ENCODE results near the gene TCF7L1. TPM values are rescaled to one million over a fixed set of nuclear protein-coding genes. Genes with fewer than 3 reads are reported as not detected.

Gene TCF7L1
- total RNA-seq, 4 donors from 2014 or later: 0.29 to 4.0 (median 1.3) TPM

DNA sequence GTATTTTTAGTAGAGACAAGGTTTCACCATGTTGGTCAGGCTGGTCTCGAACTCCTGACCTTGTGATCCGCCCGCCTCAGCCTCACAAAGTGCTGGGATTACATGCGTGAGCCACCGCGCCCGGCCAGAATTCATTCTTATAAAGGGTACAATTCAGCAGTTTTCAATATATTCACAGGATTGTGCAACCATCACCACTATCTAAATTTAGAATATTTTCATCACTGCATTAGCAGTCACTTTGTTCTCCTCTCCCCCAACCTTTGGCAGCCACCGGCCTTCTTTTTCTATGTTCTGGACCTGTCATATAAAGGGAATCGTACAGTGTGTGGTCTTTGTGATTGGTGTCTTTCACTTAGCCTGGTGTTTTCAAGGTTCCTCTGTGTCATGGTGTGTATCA is 40.7 kb downstream of the TCF7L1 start:
- peaks cover 0 to 27% (median 2%) of the 10 kb centered on the region in 3 donors for H3K4me1 ChIP-seq
- intact Hi-C loops (cut with DNase I): no loop called here
- WGBS, 2 donors: 81 to 91% methylated on average over 9 of the region's 9 CpGs
- no peak overlapping the region for H3K27ac ChIP-seq
- no peak for DNase-seq
- no peak overlapping the region for H3K4me3 ChIP-seq
- H3K36me3 ChIP-seq: no peaks in the 10 kb centered on the region
- no peaks in the 10 kb centered on the region for H3K27me3 ChIP-seq
- H3K9me3 ChIP-seq: no peaks in the 10 kb centered on the region
- TF ChIP-seq, protein P1, sequence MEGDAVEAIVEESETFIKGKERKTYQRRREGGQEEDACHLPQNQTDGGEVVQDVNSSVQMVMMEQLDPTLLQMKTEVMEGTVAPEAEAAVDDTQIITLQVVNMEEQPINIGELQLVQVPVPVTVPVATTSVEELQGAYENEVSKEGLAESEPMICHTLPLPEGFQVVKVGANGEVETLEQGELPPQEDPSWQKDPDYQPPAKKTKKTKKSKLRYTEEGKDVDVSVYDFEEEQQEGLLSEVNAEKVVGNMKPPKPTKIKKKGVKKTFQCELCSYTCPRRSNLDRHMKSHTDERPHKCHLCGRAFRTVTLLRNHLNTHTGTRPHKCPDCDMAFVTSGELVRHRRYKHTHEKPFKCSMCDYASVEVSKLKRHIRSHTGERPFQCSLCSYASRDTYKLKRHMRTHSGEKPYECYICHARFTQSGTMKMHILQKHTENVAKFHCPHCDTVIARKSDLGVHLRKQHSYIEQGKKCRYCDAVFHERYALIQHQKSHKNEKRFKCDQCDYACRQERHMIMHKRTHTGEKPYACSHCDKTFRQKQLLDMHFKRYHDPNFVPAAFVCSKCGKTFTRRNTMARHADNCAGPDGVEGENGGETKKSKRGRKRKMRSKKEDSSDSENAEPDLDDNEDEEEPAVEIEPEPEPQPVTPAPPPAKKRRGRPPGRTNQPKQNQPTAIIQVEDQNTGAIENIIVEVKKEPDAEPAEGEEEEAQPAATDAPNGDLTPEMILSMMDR (IDR thresholded peaks at IDR 0.05): no peak
- no peak for TF ChIP-seq POLR2A (IDR thresholded peaks at IDR 0.05)

DNA sequence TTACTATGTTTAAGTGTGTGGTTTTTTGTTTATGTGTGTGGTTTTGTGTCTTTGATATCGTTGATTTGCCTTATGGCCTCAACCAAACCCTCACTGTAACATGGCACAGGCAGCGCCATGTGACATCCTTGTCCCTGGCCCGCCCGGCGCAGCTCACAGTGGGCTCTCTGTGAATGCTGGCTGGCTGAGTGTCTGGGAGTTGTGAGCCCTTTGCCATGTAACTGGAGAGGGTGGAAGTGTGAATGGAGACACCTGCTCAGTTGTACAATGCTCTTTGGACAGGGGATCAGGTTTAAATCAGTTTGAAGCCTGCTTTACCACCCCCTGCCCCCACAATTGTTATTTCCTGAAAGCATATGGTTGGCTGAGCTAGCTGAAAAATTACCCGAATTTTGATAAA is 41.8 kb downstream of the TCF7L1 start:
- no peak overlapping the region for H3K4me3 ChIP-seq
- WGBS, 2 donors: 84 to 90% methylated on average over 3 to 6 of the region's 6 CpGs
- H3K27me3 ChIP-seq: no peaks in the 10 kb centered on the region
- TF ChIP-seq, protein P1 (IDR thresholded peaks at IDR 0.05): no peak
- no peaks in the 10 kb centered on the region for H3K36me3 ChIP-seq
- no peak for DNase-seq
- peaks cover 0 to 37% (median 8%) of the 10 kb centered on the region in 3 donors for H3K4me1 ChIP-seq
- intact Hi-C loops (cut with DNase I): no loop called here
- no peaks in the 10 kb centered on the region for H3K9me3 ChIP-seq
- peak overlapping the region in 2 of 4 donors; percentile 7 to 33 for H3K27ac ChIP-seq

DNA sequence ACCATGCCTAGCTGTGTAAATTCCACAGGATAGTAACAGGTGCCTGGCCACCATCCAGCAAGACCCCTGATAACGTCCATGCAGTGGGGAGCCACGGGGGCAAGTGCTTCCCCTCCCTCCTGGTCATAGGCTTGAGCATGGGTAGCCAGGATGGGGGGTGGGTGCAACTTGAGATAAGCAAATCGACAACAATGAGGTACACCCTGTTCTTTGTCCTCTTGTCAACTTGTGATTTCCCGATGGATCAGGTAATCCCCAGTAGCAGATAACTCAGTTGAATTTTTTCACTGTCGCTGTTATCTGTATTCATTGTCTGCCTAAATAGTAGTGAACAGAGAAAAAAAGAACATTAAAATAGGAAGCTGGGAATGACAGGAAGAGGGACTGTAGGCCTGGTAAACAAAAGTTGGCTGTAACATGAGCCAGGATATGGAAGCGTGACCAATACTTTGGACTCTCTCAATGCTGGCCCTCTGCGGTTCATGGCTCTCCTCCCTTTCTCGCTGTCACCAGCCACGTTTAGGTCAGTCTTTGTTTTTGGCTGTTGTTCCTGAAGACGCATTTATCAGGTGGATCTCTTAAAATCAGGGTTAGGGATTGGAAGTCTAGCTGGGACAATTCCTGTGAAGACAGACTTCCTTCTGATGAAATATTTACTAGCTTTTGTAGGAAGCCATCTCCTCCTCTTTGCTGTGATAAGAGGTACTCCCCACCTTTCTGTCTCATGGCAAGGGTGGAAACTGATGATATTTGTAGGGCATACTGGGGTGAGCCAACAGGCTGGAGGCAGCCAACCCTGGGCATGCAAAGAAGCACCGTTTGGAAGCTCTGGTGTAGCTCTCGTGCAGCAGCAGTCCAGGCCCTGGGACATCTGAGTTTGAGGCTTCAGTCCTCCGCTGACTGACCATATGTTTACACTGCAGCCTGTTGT is 42.4 kb downstream of the TCF7L1 start:
- Histone ChIP-seq H3K27me3 (no peaks in the 10 kb centered on the region), H3K9me3 (no peaks in the 10 kb centered on the region), H3K36me3 (no peaks in the 10 kb centered on the region), H3K27ac (peak overlapping the region in 2 of 4 donors; percentile 1 to 33), H3K4me3 (no peak overlapping the region), H3K4me1 (peaks cover 0 to 44% (median 8%) of the 10 kb centered on the region in 3 donors)
- intact Hi-C loops (cut with DNase I): no loop called here
- WGBS, 2 donors: 51 to 57% methylated on average over 12 of the region's 13 CpGs
- TF ChIP-seq, protein P1 (IDR thresholded peaks at IDR 0.05): no peak
- TF ChIP-seq POLR2A (IDR thresholded peaks at IDR 0.05): no peak
- no peak for DNase-seq

DNA sequence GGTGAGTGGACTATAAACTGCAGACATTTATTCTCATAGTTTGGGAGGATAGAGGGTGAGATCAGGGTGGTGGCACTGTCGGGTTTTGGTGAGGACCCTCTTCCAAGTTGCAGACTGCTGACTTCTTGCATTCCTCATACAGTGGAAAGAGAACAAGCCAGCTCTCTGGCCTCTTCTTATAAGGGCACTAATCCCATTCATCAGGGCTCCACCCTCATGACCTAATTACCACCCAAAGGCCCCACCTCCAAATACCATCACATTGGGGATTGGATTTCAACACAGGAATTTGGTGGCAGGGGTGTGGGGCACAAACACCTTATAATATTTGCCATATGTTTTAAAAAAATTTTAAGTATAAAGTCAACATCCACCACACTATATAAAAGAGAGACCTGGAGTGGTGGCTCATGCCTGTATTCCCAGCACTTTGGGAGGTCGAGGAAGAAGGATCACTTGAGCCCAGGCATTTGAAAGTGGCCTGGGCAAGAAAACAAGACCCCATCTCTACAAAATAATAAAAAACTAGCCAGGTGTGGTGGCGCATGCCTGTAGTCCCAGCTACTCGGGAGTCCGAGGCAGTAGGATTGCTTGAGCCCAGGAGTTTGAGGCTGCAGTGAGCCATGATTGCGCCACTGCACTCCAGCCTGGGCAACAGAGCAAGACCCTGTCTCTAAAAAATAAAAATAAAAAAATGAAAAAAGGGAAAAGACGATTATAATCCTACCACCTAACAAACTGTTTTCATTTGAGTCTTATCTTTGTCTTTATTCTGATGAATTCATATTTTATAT is 44.0 kb downstream of the TCF7L1 start:
- Histone ChIP-seq H3K9me3 (no peaks in the 10 kb centered on the region), H3K36me3 (no peaks in the 10 kb centered on the region), H3K27ac (no peak overlapping the region), H3K27me3 (no peaks in the 10 kb centered on the region), H3K4me1 (peaks cover 0 to 57% (median 14%) of the 10 kb centered on the region in 3 donors), H3K4me3 (no peak overlapping the region)
- intact Hi-C loops (cut with DNase I): no loop called here
- TF ChIP-seq, protein P1 (IDR thresholded peaks at IDR 0.05): no peak
- TF ChIP-seq POLR2A (IDR thresholded peaks at IDR 0.05): no peak
- 86% methylated on average over 7 of the region's 7 CpGs for WGBS, 2 donors
- no peak for DNase-seq

DNA sequence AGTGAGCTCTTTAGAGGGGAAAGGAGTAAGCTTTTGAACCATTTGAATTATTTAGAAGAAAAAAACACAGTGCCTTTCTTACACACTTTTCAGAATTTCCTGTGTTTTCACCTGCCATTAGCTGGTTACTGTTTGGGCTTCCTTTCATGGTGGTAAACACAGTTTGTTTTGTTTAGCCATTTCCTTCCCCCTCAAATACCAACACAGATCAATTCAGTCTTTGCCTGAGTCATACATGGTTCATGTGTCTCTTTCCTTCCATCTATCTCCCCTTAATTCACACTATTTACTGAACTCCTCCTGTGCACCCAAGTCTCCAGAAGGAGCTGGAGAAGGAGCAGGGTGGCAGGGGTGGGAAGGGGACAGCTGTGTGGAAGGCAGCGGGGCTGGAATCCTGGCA is 45.0 kb downstream of the TCF7L1 start:
- H3K4me3 ChIP-seq: no peak overlapping the region
- H3K4me1 ChIP-seq: peaks cover 0 to 57% (median 14%) of the 10 kb centered on the region in 3 donors
- intact Hi-C loops (cut with DNase I): no loop called here
- H3K9me3 ChIP-seq: no peaks in the 10 kb centered on the region
- WGBS, 2 donors: no CpG with 5 or more reads among the region's 1 CpG
- H3K27me3 ChIP-seq: no peaks in the 10 kb centered on the region
- TF ChIP-seq POLR2A (IDR thresholded peaks at IDR 0.05): no peak
- TF ChIP-seq, protein P1 (IDR thresholded peaks at IDR 0.05): no peak
- no peak for DNase-seq
- no peaks in the 10 kb centered on the region for H3K36me3 ChIP-seq
- no peak overlapping the region for H3K27ac ChIP-seq

All from esophagus squamous epithelium (tissue), 5 donors.